Astrocyte of the spinal cord (primary cell): ENCODE data around the gene KCND3.

ENCODE experiments used
- DNase-seq: peaks from one replicate; pipeline ENCODE4 v3.0.0; 2011; ENCODE audit warnings: low read depth, low spot score
- H3K4me3 ChIP-seq: 2 replicates; pipeline ENCODE4 v1.5.1; 2011; ENCODE audit warnings: low read depth, mild to moderate bottlenecking, low read length, moderate library complexity
- CTCF ChIP-seq: IDR thresholded peaks from 2 replicates; pipeline ENCODE4 v1.5.1; 2012; ENCODE audit warnings: low read depth, mild to moderate bottlenecking, low read length, inconsistent platforms
- in situ Hi-C: cut with HindIII; loops from 2 replicates; pipeline ENCODE4 v1.10.0; 2017; ENCODE audit warnings: low sequenced_read_pairs

Gene KCND3

GRCh38 chr1:111976332-111976731 lies 13.1 kb downstream of the KCND3 start:
- in situ Hi-C loops: no loop called here
- H3K4me3 ChIP-seq: no peak overlapping the region
- TF ChIP-seq CTCF: no peak
- DNase-seq: no peak

- no peak for DNase-seq
- in situ Hi-C loops: no loop called here
- H3K4me3 ChIP-seq: no peak overlapping the region
- TF ChIP-seq CTCF: no peak
These were observed 16.2 kb downstream of the KCND3 start for GRCh38 chr1:111973150-111973790.

GRCh38 chr1:111971396-111971795 lies 18.1 kb downstream of the KCND3 start:
- in situ Hi-C loops: no loop called here

GRCh38 chr1:111968511-111968910 lies 21.0 kb downstream of the KCND3 start:
- no peak for DNase-seq
- in situ Hi-C loops: no loop called here

More at GRCh38 chr1:111971396-111971795, 18.1 kb downstream of the KCND3 start:
- H3K4me3 ChIP-seq: no peak overlapping the region
- no peak for TF ChIP-seq CTCF
- no peak for DNase-seq

GRCh38 chr1:111967886-111968285 lies 21.6 kb downstream of the KCND3 start:
- no peak for DNase-seq
- in situ Hi-C loops: no loop called here
- H3K4me3 ChIP-seq: no peak overlapping the region
- no peak for TF ChIP-seq CTCF

More at GRCh38 chr1:111968511-111968910, 21.0 kb downstream of the KCND3 start:
- H3K4me3 ChIP-seq: no peak overlapping the region
- TF ChIP-seq CTCF: no peak

- in situ Hi-C loops: no loop called here
- no peak for TF ChIP-seq CTCF
- H3K4me3 ChIP-seq: no peak overlapping the region
- no peak for DNase-seq
These were observed 22.3 kb downstream of the KCND3 start for GRCh38 chr1:111967067-111967690.
